Peyer's patch (tissue), 4 donors: ENCODE data around the gene ZNF628.

Source experiments
- CTCF ChIP-seq, 6 experiments: fragments of 450-650 bp in 4 of 6; fragments of 200-600 bp in 2 of 6; sonication (generic) in 1 of 6; IDR thresholded peaks; one replicate each; pipeline ENCODE4 v1.5.1; 2017 to 2019; ENCODE audit warnings: antibody characterized with exemption in 6 of 6, mild to moderate bottlenecking in 3 of 6, moderate library complexity in 1 of 6
- POLR2A ChIP-seq, 2 donors: fragments of 450-650 bp; IDR thresholded peaks; one replicate each; pipeline ENCODE4 v1.5.1; 2017; ENCODE audit warnings: antibody characterized with exemption in 2 of 2, mild to moderate bottlenecking in 2 of 2, moderate library complexity in 2 of 2

- TF ChIP-seq POLR2A (IDR thresholded peaks at IDR 0.05): no peak
- TF ChIP-seq CTCF (IDR thresholded peaks at IDR 0.05): no peak
Observed at GRCh38 chr19:55482967-55483705, 6.7 kb downstream of the ZNF628 start.
